Esophagus squamous epithelium (tissue), 5 donors: ENCODE results near the gene LRRC10B. TPM values are rescaled to one million over a fixed set of nuclear protein-coding genes. Genes with fewer than 3 reads are reported as not detected.
A peak's percentile ranks its signal among the peaks of the same experiment; 100 is the strongest.

Experiments
- DNase-seq: peaks from one replicate; lab custom pipeline; 2025; lab: John Stamatoyannopoulos, UW
- H3K27ac ChIP-seq, 4 donors: fragments of 200-600 bp; sonication (generic); one replicate each; pipeline ENCODE4 v1.5.1; 2016 to 2019; ENCODE audit warnings: mild to moderate bottlenecking in 1 of 4
- H3K27me3 ChIP-seq, 4 donors: fragments of 200-600 bp; sonication (generic); 1 replicate in 3 of 4; 2 replicates in 1 of 4; pipeline versions ENCODE4 v1.5.1 to v1.6.0; 2017 to 2021; ENCODE audit warnings: antibody characterized with exemption in 1 of 4
- H3K36me3 ChIP-seq, 3 donors: fragments of 200-600 bp; sonication (generic); one replicate each; pipeline ENCODE4 v1.5.1; 2016 to 2019
- H3K4me1 ChIP-seq, 3 donors: fragments of 200-600 bp; sonication (generic); one replicate each; pipeline ENCODE4 v1.5.1; 2017 to 2019
- H3K4me3 ChIP-seq, 4 donors: fragments of 200-600 bp; sonication (generic); 1 replicate in 3 of 4; 2 replicates in 1 of 4; pipeline ENCODE4 v1.5.1; 2016 to 2019; ENCODE audit warnings: mild to moderate bottlenecking in 2 of 4, moderate library complexity in 1 of 4
- H3K9me3 ChIP-seq, 3 donors: fragments of 200-600 bp; sonication (generic); one replicate each; pipeline ENCODE4 v1.5.1; 2016 to 2019
- POLR2A ChIP-seq, 4 donors: fragments of 450-650 bp; IDR thresholded peaks; one replicate each; pipeline ENCODE4 v1.6.1; 2017; ENCODE audit warnings: antibody characterized with exemption in 4 of 4, mild to moderate bottlenecking in 4 of 4, moderate library complexity in 3 of 4
- WGBS, 2 donors: methylation state at CpG; one replicate each; pipeline ENCODE4 v1.1.5; 2018; 5-methylcytosine and 5-hydroxymethylcytosine counted together
- intact Hi-C: fragments of 100-400 bp; cut with DNase I; formaldehyde crosslinking; loops from one replicate; pipeline ENCODE4 v1.15.0; 2022
- total RNA-seq, 4 donors: library from RNA; depleted of rRNA; stranded (reverse); fragments of >200 nt; gene quantifications; one replicate each; pipeline ENCODE4 v1.1.0, GENCODE V29; 2016
- TF ChIP-seq, protein P1 (sequence below), 6 experiments: fragments of 450-650 bp in 4 of 6; fragments of 200-600 bp in 2 of 6; sonication (generic) in 2 of 6; IDR thresholded peaks; one replicate each; pipeline ENCODE4 v1.5.1; 2016 to 2019; ENCODE audit warnings: antibody characterized with exemption in 6 of 6, mild to moderate bottlenecking in 4 of 6, moderate library complexity in 4 of 6
- donor health status: DM: yes; HTN: yes; CAD: no.

Gene LRRC10B
- total RNA-seq, 4 donors from 2014 or later: 0.76 to 1.3 TPM; not detected in 2

DNA sequence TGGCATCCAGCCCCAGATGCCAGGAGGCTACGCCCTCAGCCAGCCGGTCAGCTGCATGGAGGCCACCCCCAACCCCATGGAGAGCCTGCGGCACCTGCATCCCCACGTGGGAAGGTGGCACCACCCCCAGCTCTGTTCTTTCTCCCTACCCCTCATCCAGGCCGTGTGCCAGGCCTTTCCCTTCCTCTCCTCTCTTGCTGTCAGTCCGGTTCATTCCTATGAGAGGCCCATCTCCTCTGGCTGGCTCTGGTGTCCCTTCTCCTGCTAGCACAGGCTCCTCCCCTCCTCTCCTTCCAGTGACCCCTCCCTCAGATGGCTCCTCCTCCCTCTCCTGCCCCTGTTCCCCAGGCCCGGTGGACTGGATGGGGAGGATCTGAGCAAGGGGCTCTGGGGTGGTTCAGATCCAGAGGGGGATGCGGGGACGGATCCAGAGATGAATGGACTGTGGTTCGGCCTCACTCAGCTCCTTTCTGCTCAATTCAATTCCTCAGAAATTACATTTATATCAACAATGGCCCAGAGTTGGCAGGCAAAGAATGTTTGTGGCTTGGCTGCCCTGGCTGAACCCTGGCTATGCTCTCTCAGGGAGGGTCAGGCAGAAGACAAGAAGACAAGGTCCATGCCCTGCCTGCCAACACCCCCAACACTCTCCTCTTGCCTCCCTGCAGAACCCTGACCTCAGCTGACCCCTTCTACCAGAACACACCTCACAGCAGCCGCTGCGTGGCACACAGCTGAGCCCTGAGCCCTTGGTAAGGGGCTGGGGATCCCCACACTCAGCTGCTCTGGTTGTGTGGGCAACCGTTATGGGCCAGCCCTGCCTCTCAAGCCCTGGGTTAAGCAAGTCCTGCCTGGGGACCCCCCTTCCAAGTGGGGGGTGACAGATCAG lies 18.5 kb upstream of the LRRC10B start:
- WGBS, 2 donors: 47 to 64% methylated on average over 5 to 6 of the region's 13 CpGs
- Histone ChIP-seq H3K27ac (peak overlapping the region in 3 of 4 donors; percentile 8 to 65 (median 29)), H3K4me1 (peaks cover 13 to 30% (median 16%) of the 10 kb centered on the region in 3 donors), H3K27me3 (peaks cover 0 to under 1% (median 0%) of the 10 kb centered on the region in 4 donors), H3K4me3 (no peak overlapping the region), H3K9me3 (no peaks in the 10 kb centered on the region), H3K36me3 (no peaks in the 10 kb centered on the region)
- no peak for DNase-seq
- TF ChIP-seq, protein P1, sequence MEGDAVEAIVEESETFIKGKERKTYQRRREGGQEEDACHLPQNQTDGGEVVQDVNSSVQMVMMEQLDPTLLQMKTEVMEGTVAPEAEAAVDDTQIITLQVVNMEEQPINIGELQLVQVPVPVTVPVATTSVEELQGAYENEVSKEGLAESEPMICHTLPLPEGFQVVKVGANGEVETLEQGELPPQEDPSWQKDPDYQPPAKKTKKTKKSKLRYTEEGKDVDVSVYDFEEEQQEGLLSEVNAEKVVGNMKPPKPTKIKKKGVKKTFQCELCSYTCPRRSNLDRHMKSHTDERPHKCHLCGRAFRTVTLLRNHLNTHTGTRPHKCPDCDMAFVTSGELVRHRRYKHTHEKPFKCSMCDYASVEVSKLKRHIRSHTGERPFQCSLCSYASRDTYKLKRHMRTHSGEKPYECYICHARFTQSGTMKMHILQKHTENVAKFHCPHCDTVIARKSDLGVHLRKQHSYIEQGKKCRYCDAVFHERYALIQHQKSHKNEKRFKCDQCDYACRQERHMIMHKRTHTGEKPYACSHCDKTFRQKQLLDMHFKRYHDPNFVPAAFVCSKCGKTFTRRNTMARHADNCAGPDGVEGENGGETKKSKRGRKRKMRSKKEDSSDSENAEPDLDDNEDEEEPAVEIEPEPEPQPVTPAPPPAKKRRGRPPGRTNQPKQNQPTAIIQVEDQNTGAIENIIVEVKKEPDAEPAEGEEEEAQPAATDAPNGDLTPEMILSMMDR (IDR thresholded peaks at IDR 0.05): no peak
- no peak for TF ChIP-seq POLR2A (IDR thresholded peaks at IDR 0.05)
- intact Hi-C loops: no loop called here

DNA sequence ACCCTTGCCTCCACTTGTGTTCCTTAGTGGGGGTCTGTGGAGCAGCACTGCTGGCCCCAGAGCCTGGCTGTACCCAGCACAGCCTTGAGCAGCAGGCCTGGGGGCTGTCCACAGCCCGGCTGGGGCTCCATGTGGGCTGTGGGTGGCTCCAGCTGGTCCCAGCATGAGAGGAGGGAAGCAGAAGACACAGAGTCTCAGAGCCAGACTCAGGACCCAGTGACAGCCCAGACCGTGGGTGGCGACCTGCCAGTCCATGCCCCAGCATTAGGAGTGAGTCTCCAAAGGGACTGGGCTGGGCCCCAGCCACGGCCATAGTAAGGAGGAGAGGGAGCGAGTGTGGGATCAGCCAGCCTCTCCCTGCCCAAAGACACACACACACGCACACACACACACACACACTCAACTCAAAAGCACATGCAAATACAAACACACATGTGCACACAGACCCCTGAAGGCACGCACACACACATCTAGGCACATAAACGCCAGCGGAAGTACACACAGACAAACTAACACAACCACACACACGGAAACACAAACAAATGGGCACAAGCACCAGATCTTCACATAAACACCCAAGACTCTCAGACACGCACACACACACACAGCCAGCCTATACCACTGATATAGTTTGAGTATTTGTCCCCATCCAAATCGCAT lies 16.7 kb upstream of the LRRC10B start:
- Histone ChIP-seq H3K27ac (no peak overlapping the region), H3K36me3 (no peaks in the 10 kb centered on the region), H3K27me3 (peaks cover 0 to 11% (median 0%) of the 10 kb centered on the region in 4 donors), H3K4me3 (no peak overlapping the region), H3K4me1 (peaks cover 13 to 34% (median 16%) of the 10 kb centered on the region in 3 donors), H3K9me3 (no peaks in the 10 kb centered on the region)
- intact Hi-C loops: no loop called here
- DNase-seq: no peak
- TF ChIP-seq, protein P1 (IDR thresholded peaks at IDR 0.05): no peak
- TF ChIP-seq POLR2A (IDR thresholded peaks at IDR 0.05): no peak
- 90 to 93% methylated on average over 6 to 8 of the region's 12 CpGs for WGBS, 2 donors

DNA sequence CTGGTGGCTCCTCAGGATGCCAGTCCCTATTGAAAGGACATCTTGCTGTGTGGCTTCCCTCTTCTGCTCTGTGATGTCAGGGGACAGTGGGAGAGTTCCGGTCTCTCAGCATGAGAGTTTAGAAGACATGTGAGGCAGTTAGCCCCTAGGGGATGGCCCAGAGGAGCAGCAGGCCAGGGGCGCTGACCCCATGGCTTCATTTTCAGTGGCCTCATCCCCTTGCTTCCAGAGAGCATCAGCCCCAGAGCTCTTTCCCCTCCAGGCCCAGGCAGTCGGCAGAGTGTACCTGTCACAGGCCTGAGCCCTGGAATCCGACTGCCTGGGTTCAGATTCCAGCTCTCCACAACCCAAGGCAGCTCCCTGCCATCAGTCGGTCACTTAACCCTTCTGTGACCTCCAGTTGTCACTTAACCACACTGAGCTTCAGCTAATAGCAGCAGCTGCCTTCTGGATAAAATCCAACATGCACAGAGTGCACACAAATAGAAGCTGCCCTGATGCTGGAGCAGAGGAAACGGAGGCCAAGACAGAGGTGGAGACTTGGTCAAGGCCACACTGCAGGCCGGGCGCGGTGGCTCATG lies 14.1 kb upstream of the LRRC10B start:
- Histone ChIP-seq H3K4me3 (no peak overlapping the region), H3K27ac (no peak overlapping the region), H3K4me1 (peaks cover 7 to 18% (median 10%) of the 10 kb centered on the region in 3 donors), H3K9me3 (no peaks in the 10 kb centered on the region), H3K36me3 (no peaks in the 10 kb centered on the region), H3K27me3 (peaks cover 0 to 16% (median 0%) of the 10 kb centered on the region in 4 donors)
- intact Hi-C loops: no loop called here
- no peak for TF ChIP-seq POLR2A (IDR thresholded peaks at IDR 0.05)
- TF ChIP-seq, protein P1 (IDR thresholded peaks at IDR 0.05): no peak
- DNase-seq: no peak
- WGBS, 2 donors: 52 to 61% methylated on average over 4 to 7 of the region's 9 CpGs

- H3K36me3 ChIP-seq: no peaks in the 10 kb centered on the region
- H3K9me3 ChIP-seq: no peaks in the 10 kb centered on the region
- WGBS, 2 donors: 50 to 71% methylated on average over 5 to 7 of the region's 26 CpGs
- peaks cover 0 to 16% (median 0%) of the 10 kb centered on the region in 4 donors for H3K27me3 ChIP-seq
- H3K4me3 ChIP-seq: no peak overlapping the region
- TF ChIP-seq, protein P1 (IDR thresholded peaks at IDR 0.05): no peak
- no peak for TF ChIP-seq POLR2A (IDR thresholded peaks at IDR 0.05)
- intact Hi-C loops: no loop called here
- DNase-seq: no peak
- no peak overlapping the region for H3K27ac ChIP-seq
- peaks cover 0 to 4% (median 0%) of the 10 kb centered on the region in 3 donors for H3K4me1 ChIP-seq
Measured at GRCh38 chr11:61495801-61496601, 12.5 kb upstream of the LRRC10B start.
